ENCODE data around the gene DPEP2. TPM values are rescaled to one million over a fixed set of nuclear protein-coding genes. Genes with fewer than 3 reads are reported as not detected.
"Not testable (repeated sequence)": the region's sequence is repeated elsewhere in the genome, so short reads cannot be mapped to it uniquely, and the experiment has no call there.

Gene DPEP2
- total RNA-seq (2012; rRNA removed) (not detected in 2 replicates), polyA plus RNA-seq (2012; rRNA removed) (not detected in 2 replicates), Bru-seq, nascent RNA (percentile 7 among the genes with signal in this experiment), BruChase-seq, experiment 1, labeled RNA remaining after a 6-hour chase (not detected), BruChase-seq, experiment 2, labeled RNA remaining after a 2-hour chase (percentile 13 among the genes with signal in this experiment)
- 0.13 TPM in 1 of 2 replicates, not detected in the other for polyA plus RNA-seq (2012; cell fraction: cytosol; rRNA removed)
- polyA plus RNA-seq (2012; cell fraction: nucleus; rRNA removed; ENCODE audit: low replicate concordance), result 0.02 and 0.08 TPM in 2 replicates
- long read RNA-seq, result 0 reads

DNA sequence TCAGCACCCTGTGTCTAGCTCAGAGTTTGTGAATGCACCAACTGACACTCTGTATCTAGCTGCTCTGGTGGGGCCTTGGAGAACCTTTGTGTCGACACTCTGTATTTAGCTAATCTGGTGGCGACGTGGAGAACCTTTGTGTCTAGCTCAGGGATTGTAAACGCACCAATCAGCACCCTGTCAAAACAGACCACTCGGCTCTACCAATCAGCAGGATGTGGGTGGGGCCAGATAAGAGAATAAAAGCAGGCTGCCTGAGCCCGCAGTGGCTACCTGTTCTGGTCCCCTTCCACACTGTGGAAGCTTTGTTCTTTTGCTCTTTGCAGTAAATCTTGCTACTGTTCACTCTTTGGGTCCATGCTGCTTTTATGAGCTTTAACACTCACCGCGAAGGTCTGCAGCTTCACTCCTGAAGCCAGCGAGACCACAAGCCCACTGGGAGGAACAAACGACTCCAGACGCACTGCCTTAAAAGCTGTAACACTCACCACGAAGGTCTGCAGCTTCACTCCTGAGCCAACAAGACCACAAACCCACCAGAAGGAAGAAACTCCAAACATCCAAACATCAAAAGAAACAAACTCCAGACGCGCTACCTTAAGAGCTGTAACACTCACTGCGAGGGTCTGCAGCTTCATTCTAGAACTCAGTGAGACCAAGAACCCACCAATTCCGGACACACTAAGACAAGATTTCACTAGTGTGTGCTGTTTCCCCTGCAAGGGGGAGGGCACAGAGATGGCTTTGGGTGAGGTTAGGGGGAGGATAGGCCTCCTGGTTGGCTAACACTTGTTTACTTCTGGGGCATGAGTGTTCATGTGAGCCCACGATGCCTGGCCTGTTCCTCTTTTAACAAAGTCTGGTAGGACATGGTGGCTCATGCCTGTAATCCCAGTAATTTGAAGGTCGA is at the start of gene DPEP2:
DPEP2 (minus strand) TSS at position 706 of the 910 bp plus-strand sequence. CDS start 6,272 bp downstream, outside the sequence.
- 0 out of 2 replicates have a peak within 1 kb of the TSS, but pooled peaks have one; percentile 20 for H3K4me2 ChIP-seq (ENCODE audit: low read depth, low read length)
- H4K20me1 ChIP-seq (ENCODE audit: insufficient read depth, low read length); H3K4me3 ChIP-seq (ENCODE audit: insufficient read depth, low read depth, low read length); POLR2A ChIA-PET (ENCODE audit: unreplicated experiment); H3K27ac ChIP-seq (ENCODE audit: insufficient read depth, low read length); in situ Hi-C loops (cut with MboI; ENCODE audit: low sequenced_read_pairs); H3K56ac ChIP-seq (ENCODE audit: extremely low read depth, insufficient read depth, low read length); H3K4me1 ChIP-seq (ENCODE audit: control insufficient read depth, insufficient read depth, low read length); BruUV-seq (replicated peaks); H3K9me3 ChIP-seq (ENCODE audit: control insufficient read depth, insufficient read depth, low read length); H3K27me3 ChIP-seq (ENCODE audit: control insufficient read depth, insufficient read depth, low read length); dilution Hi-C loops (cut with HindIII; ENCODE audit: low sequenced_read_pairs, unreplicated experiment); H3K79me1 ChIP-seq (ENCODE audit: low read depth in 1 of 2, low read length in 2 of 2); DNase-seq; H2BK5ac ChIP-seq (ENCODE audit: low read depth, low read length, poor library complexity, severe bottlenecking); H3K36me3 ChIP-seq (ENCODE audit: control insufficient read depth, insufficient read depth, low read length); H3K18ac ChIP-seq (ENCODE audit: low read depth, low read length); CTCF ChIA-PET; intact Hi-C loops (cut with micrococcal nuclease); H2AK9ac ChIP-seq (replicated peaks; ENCODE audit: low read depth, low read length, poor library complexity): not testable (repeated sequence)
- H4K91ac ChIP-seq (ENCODE audit: insufficient read depth, low read depth, low read length), result peak within 1 kb of the TSS; percentile 8; the same call in 1 of the 2 replicates
- peak within 1 kb of the TSS; percentile 23 for H3K23ac ChIP-seq (ENCODE audit: low read depth, low read length)
- H3K9me1 ChIP-seq (ENCODE audit: insufficient read depth, low read length), result peaks cover 14% of the 10 kb centered on the region
- 0% methylated on average over 1 of the region's 18 CpGs; no CpG with 5 or more reads in 1 of the 2 experiments for WGBS, 2 experiments (ENCODE audit: extremely low coverage in 2 of 2, insufficient read length in 1 of 2)
- peak within 1 kb of the TSS; percentile 46; the same call in 1 of the 2 replicates for H3K4ac ChIP-seq (ENCODE audit: low read depth, low read length)
- peak within 1 kb of the TSS; percentile 6 for H2BK120ac ChIP-seq (ENCODE audit: low read depth, low read length)
- peak within 1 kb of the TSS; percentile 12; the same call in 1 of the 2 replicates for H2AK5ac ChIP-seq (ENCODE audit: low read depth, low read length)
- peak within 1 kb of the TSS; percentile 11 to 26; a peak in 2 of 4 replicates for H4K8ac ChIP-seq (ENCODE audit: low read depth in 2 of 2, low read length in 2 of 2)
- 0 out of 2 replicates have a peak within 1 kb of the TSS, but pooled peaks have one; percentile 19 for H3K9ac ChIP-seq (ENCODE audit: low read depth, low read length)
- H2BK15ac ChIP-seq (ENCODE audit: low read depth, low read length), result 0 out of 3 replicates have a peak within 1 kb of the TSS, but pooled peaks have one; percentile 14
- ATAC-seq (ENCODE audit: low read depth), result peak; percentile 61; the same call in 1 of the 2 replicates
- H3K14ac ChIP-seq (replicated peaks; ENCODE audit: low read depth, low read length), result peak within 1 kb of the TSS; percentile 52; the same call in 1 of the 2 replicates
- peak within 1 kb of the TSS; percentile 63 for H2AFZ ChIP-seq (replicated peaks; ENCODE audit: low read length, poor library complexity)
- H2BK20ac ChIP-seq (ENCODE audit: low read depth, low read length), result peak within 1 kb of the TSS; percentile 18; the same call in 1 of the 2 replicates
- 0 out of 2 replicates have a peak within 1 kb of the TSS, but pooled peaks have one; percentile 13 for H4K5ac ChIP-seq (ENCODE audit: low read depth, low read length)

Measured in IMR-90 (cell line).